SK-N-SH treated with all-trans-retinoic acid at 6 μM for 48 hours (cell line): ENCODE measurements around the gene ARHGEF12.

Source experiments
- ATAC-seq: fragments of 200-7000 bp; cut with Tn5 transposase; 3 replicates; pipeline ENCODE4 v1.9.1; 2020; ENCODE audit warnings: mild to moderate bottlenecking, moderate library complexity
- ARNTL ChIP-seq: fragments of 450-650 bp; formaldehyde crosslinking; IDR thresholded peaks from 2 replicates; pipeline ENCODE4 v1.5.0; 2020; ENCODE audit warnings: low read depth, mild to moderate bottlenecking, moderate library complexity, borderline replicate concordance
- ESRRG ChIP-seq: fragments of 250-450 bp; sonication (Bioruptor Pico); IDR thresholded peaks from 2 replicates; pipeline ENCODE4 v1.6.1; 2021; ENCODE audit warnings: mild to moderate bottlenecking
- GLIS3 ChIP-seq: fragments of 250-450 bp; sonication (Bioruptor Pico); IDR thresholded peaks from 2 replicates; pipeline ENCODE4 v1.5.0; 2020; ENCODE audit warnings: mild to moderate bottlenecking, moderate library complexity
- ISL1 ChIP-seq: fragments of 250-450 bp; sonication (Bioruptor Pico); IDR thresholded peaks from 2 replicates; pipeline ENCODE4 v2.1.2; 2022; ENCODE audit warnings: mild to moderate bottlenecking, moderate library complexity
- OSR1 ChIP-seq: fragments of 250-450 bp; sonication (Bioruptor Pico); IDR thresholded peaks from 2 replicates; pipeline ENCODE4 v1.8.0; 2022; ENCODE audit warnings: moderate library complexity, mild to moderate bottlenecking, inconsistent platforms
- PPARA ChIP-seq: fragments of 250-450 bp; sonication (Bioruptor Pico); IDR thresholded peaks from 2 replicates; pipeline ENCODE4 v1.5.0; 2020; ENCODE audit warnings: mild to moderate bottlenecking, borderline replicate concordance
- RARB ChIP-seq: fragments of 250-450 bp; sonication (Bioruptor Pico); IDR thresholded peaks from 2 replicates; pipeline ENCODE4 v1.8.0; 2021; ENCODE audit warnings: mild to moderate bottlenecking, moderate library complexity
- SNAI2 ChIP-seq: fragments of 250-450 bp; sonication (Bioruptor Pico); IDR thresholded peaks from 2 replicates; pipeline ENCODE4 v1.5.0; 2020; ENCODE audit warnings: mild to moderate bottlenecking, moderate library complexity
- TCF4 ChIP-seq: fragments of 250-450 bp; sonication (Bioruptor Pico); IDR thresholded peaks from 2 replicates; pipeline ENCODE4 v1.8.0; 2021; ENCODE audit warnings: mild to moderate bottlenecking, moderate library complexity, borderline replicate concordance
- ZC3H10 ChIP-seq: fragments of 250-450 bp; sonication (Bioruptor Pico); IDR thresholded peaks from 2 replicates; pipeline ENCODE4 v1.5.1; 2021; ENCODE audit warnings: mild to moderate bottlenecking, moderate library complexity
- ZFP3 ChIP-seq: fragments of 250-450 bp; sonication (Bioruptor Pico); IDR thresholded peaks from 2 replicates; pipeline ENCODE4 v1.5.0; 2020; ENCODE audit warnings: mild to moderate bottlenecking, moderate library complexity
- ZFP30 ChIP-seq: fragments of 450-650 bp; formaldehyde crosslinking; IDR thresholded peaks from 2 replicates; pipeline ENCODE4 v1.5.0; 2022; ENCODE audit warnings: mild to moderate bottlenecking, moderate library complexity
- ZNF565 ChIP-seq: fragments of 450-650 bp; formaldehyde crosslinking; conservative IDR thresholded peaks from 2 replicates; pipeline ENCODE4 v1.5.0; 2020; ENCODE audit warnings: low read depth, mild to moderate bottlenecking, moderate library complexity
- ZNF70 ChIP-seq: fragments of 450-650 bp; formaldehyde crosslinking; IDR thresholded peaks from 2 replicates; pipeline ENCODE4 v1.5.0; 2020; ENCODE audit warnings: mild to moderate bottlenecking, moderate library complexity
- TF ChIP-seq, protein P1 (sequence below): fragments of 250-450 bp; sonication (Bioruptor Pico); IDR thresholded peaks from 2 replicates; pipeline ENCODE4 v1.5.1; 2021; ENCODE audit warnings: mild to moderate bottlenecking, moderate library complexity
- TF ChIP-seq, protein P2 (sequence below): fragments of 250-450 bp; sonication (Bioruptor Pico); IDR thresholded peaks from 2 replicates; pipeline ENCODE4 v1.8.0; 2021; ENCODE audit warnings: low read depth, mild to moderate bottlenecking, moderate library complexity, borderline replicate concordance
- TF ChIP-seq, protein P3 (sequence below): fragments of 250-450 bp; sonication (Bioruptor Pico); IDR thresholded peaks from 2 replicates; pipeline ENCODE4 v1.5.1; 2020; ENCODE audit warnings: low read depth, mild to moderate bottlenecking, moderate library complexity
- TF ChIP-seq, protein P4 (sequence below): fragments of 250-450 bp; sonication (Bioruptor Pico); IDR thresholded peaks from 2 replicates; pipeline ENCODE4 v1.5.0; 2020; ENCODE audit warnings: mild to moderate bottlenecking, moderate library complexity

ARHGEF12 gene

DNA sequence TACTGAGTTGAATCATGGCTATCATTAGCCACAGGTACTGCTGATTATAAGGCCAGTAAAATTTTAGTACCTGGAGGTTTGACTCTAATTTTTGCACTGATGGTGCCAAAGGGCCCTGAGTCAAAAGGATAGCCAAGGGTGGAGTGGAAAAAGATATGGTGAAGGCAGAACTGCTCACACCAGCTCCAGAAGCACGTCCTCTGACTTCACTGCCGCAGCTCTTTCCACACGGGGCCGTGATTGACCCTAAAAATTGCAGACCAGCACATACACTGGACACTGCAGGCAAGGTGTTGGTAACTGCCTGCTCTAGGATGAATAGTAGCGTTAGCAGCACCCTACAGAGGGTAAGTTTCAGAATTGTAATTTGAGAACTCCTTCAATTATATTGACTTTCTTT lies 149.9 kb downstream of the ARHGEF12 start:
- TF ChIP-seq ZFP3 (CRISPR knock-in tag) (no peak), ARNTL (CRISPR knock-in tag) (no peak), OSR1 (no peak), SNAI2 (CRISPR knock-in tag) (no peak), PPARA (CRISPR knock-in tag) (no peak), ISL1 (CRISPR knock-in tag) (no peak), GLIS3 (CRISPR knock-in tag) (no peak), ZNF565 (CRISPR knock-in tag) (no peak)
- TF ChIP-seq, protein P1, sequence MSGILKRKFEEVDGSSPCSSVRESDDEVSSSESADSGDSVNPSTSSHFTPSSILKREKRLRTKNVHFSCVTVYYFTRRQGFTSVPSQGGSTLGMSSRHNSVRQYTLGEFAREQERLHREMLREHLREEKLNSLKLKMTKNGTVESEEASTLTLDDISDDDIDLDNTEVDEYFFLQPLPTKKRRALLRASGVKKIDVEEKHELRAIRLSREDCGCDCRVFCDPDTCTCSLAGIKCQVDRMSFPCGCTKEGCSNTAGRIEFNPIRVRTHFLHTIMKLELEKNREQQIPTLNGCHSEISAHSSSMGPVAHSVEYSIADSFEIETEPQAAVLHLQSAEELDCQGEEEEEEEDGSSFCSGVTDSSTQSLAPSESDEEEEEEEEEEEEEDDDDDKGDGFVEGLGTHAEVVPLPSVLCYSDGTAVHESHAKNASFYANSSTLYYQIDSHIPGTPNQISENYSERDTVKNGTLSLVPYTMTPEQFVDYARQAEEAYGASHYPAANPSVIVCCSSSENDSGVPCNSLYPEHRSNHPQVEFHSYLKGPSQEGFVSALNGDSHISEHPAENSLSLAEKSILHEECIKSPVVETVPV (CRISPR knock-in tag): no peak
- TF ChIP-seq, all 23 proteins: peak for 0
- ATAC-seq: no peak

DNA sequence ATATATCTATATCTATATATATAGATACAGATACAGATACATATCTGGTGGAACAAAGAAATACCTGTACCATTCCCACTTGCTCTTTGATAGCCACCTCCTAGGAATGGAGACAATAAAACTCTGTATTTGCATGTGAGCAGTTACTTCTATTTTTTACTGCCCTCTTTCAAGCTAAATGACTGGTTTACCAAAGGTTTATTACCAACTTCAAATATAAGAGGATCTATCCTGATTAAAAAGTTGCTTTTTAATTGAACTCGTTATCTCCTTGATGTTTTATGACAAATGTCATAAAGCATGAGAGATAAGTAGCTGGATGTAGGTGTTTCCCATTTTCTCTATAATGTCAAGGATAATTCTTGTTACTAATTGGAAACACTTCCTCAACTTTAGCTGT lies 153.6 kb downstream of the ARHGEF12 start:
- ATAC-seq: no peak
- TF ChIP-seq OSR1 (no peak), GLIS3 (CRISPR knock-in tag) (no peak), RARB (CRISPR knock-in tag) (no peak), ESRRG (no peak), ZC3H10 (CRISPR knock-in tag) (no peak), TCF4 (no peak), ZFP30 (CRISPR knock-in tag) (no peak), SNAI2 (CRISPR knock-in tag) (no peak)
- TF ChIP-seq, protein P2, sequence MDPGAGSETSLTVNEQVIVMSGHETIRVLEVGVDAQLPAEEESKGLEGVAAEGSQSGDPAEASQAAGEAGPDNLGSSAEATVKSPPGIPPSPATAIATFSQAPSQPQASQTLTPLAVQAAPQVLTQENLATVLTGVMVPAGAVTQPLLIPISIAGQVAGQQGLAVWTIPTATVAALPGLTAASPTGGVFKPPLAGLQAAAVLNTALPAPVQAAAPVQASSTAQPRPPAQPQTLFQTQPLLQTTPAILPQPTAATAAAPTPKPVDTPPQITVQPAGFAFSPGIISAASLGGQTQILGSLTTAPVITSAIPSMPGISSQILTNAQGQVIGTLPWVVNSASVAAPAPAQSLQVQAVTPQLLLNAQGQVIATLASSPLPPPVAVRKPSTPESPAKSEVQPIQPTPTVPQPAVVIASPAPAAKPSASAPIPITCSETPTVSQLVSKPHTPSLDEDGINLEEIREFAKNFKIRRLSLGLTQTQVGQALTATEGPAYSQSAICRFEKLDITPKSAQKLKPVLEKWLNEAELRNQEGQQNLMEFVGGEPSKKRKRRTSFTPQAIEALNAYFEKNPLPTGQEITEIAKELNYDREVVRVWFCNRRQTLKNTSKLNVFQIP (CRISPR knock-in tag): no peak

DNA sequence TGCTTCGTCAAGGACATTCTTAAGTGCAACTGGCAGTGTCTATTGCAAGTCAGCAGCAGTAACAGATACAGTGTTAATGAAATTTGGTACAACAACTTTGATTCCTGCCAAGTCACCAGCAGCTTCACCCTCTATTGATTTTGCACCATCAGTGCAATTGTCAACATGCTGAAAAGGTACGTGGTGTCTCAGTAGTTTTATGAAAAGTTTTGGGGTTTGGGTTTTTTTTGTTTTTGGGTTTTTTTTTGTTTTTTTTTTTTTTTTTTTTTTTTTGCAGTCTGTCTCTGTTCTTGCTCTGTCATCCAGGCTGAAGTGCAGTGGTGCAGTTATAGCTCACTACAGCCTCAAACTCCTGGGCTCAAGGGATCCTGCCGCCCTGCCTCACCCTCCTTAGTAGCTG lies 156.3 kb downstream of the ARHGEF12 start:
- TF ChIP-seq, protein P2 (CRISPR knock-in tag): no peak
- TF ChIP-seq RARB (CRISPR knock-in tag) (no peak), OSR1 (no peak), ZC3H10 (CRISPR knock-in tag) (no peak), ISL1 (CRISPR knock-in tag) (no peak), ZFP3 (CRISPR knock-in tag) (no peak)
- TF ChIP-seq, all 23 proteins: peak for 0
- no peak for ATAC-seq

DNA sequence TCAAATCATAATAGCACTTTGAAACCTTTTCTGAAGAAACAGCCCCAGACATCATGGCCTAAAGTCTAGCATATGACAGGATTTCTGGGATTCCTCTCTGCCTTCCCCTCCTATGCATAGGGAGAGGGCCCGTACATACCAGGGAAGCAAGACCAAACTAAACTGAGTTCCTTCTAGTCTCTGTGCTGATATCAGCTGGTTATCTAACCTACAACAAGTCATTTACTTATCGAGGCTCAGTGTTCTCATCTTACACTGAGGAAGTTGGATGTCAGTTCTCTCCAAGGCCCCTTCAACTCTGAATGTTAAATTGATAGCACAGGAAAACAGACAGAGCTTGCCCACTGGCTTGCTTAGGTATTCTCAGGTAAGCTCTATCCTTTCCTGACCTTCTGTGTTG lies 158.4 kb downstream of the ARHGEF12 start:
- TF ChIP-seq, protein P1 (CRISPR knock-in tag): no peak
- no peak for TF ChIP-seq ZFP3 (CRISPR knock-in tag)
- no peak for TF ChIP-seq ZNF70 (CRISPR knock-in tag)
- TF ChIP-seq, protein P3, sequence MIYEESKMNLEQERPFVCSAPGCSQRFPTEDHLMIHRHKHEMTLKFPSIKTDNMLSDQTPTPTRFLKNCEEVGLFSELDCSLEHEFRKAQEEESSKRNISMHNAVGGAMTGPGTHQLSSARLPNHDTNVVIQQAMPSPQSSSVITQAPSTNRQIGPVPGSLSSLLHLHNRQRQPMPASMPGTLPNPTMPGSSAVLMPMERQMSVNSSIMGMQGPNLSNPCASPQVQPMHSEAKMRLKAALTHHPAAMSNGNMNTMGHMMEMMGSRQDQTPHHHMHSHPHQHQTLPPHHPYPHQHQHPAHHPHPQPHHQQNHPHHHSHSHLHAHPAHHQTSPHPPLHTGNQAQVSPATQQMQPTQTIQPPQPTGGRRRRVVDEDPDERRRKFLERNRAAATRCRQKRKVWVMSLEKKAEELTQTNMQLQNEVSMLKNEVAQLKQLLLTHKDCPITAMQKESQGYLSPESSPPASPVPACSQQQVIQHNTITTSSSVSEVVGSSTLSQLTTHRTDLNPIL (CRISPR knock-in tag): no peak
- no peak for TF ChIP-seq ESRRG
- TF ChIP-seq, protein P4, sequence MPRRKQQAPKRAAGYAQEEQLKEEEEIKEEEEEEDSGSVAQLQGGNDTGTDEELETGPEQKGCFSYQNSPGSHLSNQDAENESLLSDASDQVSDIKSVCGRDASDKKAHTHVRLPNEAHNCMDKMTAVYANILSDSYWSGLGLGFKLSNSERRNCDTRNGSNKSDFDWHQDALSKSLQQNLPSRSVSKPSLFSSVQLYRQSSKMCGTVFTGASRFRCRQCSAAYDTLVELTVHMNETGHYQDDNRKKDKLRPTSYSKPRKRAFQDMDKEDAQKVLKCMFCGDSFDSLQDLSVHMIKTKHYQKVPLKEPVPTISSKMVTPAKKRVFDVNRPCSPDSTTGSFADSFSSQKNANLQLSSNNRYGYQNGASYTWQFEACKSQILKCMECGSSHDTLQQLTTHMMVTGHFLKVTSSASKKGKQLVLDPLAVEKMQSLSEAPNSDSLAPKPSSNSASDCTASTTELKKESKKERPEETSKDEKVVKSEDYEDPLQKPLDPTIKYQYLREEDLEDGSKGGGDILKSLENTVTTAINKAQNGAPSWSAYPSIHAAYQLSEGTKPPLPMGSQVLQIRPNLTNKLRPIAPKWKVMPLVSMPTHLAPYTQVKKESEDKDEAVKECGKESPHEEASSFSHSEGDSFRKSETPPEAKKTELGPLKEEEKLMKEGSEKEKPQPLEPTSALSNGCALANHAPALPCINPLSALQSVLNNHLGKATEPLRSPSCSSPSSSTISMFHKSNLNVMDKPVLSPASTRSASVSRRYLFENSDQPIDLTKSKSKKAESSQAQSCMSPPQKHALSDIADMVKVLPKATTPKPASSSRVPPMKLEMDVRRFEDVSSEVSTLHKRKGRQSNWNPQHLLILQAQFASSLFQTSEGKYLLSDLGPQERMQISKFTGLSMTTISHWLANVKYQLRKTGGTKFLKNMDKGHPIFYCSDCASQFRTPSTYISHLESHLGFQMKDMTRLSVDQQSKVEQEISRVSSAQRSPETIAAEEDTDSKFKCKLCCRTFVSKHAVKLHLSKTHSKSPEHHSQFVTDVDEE (CRISPR knock-in tag): no peak
- TF ChIP-seq, protein P2 (CRISPR knock-in tag): no peak
- no peak for TF ChIP-seq RARB (CRISPR knock-in tag)
- no peak for TF ChIP-seq ZNF565 (CRISPR knock-in tag)
- no peak for TF ChIP-seq OSR1
- TF ChIP-seq ZC3H10 (CRISPR knock-in tag): no peak
- no peak for TF ChIP-seq ISL1 (CRISPR knock-in tag)
- no peak for ATAC-seq
